IPS-NIHi7 (cell line): Measurements from ENCODE around the gene LAMA2.
A peak's percentile ranks its signal among the peaks of the same experiment; 100 is the strongest.

Source experiments
- DNase-seq: peaks from one replicate; pipeline ENCODE4 v3.0.0; 2012; ENCODE audit warnings: mixed read lengths; ENCODE audit errors: extremely low spot score

LAMA2 gene

GRCh38 chr6:129215246-129215645 is 332.3 kb downstream of the LAMA2 start:
- no peak for DNase-seq

DNA sequence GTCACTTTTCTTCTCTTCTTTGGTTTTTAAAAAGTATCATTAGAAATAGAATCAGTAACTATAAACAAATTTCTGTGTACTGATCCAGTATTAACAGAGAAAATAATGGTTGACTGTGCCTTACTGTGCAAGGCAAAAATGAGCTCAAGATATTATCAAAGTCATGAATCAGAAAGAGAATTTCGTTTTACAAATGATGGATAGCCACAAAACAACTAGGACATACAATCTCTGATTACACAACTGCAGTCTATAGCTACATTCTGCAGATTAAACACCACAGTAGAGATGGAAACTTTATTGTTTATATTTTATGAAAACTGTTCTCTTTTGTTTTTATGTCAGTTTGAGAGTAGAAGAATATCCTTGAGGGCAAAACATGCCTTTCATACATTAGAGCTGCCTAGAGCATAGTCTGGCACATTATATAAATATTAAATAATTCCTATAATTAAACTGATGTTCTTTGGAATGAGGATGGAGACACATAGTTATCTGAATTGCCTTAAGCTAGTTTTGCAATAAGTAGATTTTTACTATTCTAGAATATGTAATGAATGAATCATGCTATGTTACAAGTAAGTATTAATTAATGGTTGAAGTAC is 333.1 kb downstream of the LAMA2 start:
- no peak for DNase-seq

GRCh38 chr6:129217701-129218100 is 334.8 kb downstream of the LAMA2 start:
- no peak for DNase-seq

DNA sequence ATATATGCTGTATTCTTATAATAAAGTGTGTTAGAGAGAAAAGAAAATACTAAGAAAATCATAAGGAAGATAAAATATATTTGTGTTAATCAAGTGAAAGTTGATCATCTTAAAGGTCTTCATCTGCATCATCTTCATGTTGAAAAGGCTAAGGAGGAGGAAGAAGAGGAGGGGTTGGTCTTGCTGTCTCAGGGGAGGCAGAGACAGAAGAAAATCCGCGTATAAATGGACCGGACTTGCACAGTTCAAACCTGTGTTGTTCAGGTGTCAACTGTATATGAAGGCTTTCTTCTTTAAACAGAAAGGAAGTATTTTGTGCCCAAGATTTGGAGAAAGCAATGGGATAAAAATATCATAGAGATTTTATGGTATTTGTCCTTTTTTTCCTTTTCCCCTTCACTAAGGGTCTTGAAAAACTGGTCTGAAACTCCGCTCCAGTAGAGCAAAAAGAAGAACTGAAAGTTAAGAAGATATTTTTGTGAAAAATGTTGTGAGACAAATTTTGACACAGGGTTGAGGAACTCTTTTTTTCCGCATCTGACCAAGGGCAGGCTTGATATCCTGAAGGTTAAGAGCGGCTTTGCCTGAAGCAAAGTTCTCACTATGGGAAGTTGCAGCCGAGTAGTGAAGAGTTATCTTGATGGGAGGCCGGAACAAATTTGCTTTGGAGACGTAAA is 350.7 kb downstream of the LAMA2 start:
- no peak for DNase-seq

GRCh38 chr6:129235167-129236000 is 352.4 kb downstream of the LAMA2 start:
- DNase-seq, result no peak

- no peak for DNase-seq
These were observed 353.1 kb downstream of the LAMA2 start for GRCh38 chr6:129236001-129236517.

GRCh38 chr6:129238991-129239390 is 356.1 kb downstream of the LAMA2 start:
- no peak for DNase-seq

DNA sequence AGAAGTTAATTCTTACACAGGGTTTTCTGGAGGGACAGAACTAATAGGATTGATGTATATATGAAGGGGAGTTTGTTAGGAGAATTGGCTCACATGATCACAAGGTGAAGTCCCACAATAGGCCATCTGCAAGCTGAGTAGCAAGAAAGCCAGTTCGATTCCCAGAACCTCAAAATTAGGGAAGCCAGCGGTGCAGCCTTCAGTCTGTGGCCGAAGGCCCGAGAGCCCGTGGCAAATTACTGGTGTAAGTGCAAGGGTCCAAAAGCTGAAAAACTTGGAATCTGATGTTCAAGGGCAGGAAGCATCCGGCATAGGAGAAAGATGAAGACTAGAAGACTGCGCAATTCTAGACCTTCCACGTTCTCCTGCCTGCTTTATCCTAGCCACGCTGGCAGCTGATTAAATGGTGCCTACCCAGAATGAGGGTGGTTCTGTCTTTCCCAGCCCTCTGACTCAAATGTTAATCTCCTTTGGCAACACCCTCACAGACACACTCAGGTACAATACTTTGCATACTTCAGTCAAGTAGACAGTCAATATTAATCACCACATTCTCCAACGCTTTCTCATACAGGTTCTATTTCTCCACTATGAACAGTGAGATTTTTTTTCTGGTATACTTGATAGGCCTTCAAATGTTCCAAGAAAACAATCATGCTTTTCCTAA is 357.0 kb downstream of the LAMA2 start:
- DNase-seq, result no peak

DNA sequence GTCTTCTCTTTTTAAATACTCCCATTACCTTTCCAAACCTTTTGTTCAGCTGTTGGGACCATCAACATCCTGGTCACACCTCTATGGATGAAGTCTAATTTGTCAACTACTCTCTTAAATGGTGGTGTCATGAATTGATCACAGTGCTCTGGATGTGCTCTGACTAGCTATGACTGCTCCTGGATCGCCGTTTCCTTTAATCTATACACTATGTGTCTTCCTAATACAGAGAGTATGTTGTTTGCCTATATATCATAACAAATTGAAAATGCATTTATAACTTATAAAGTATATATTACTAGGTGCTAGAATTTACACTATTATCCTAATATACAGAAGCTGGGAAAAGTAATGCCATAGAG is 357.5 kb downstream of the LAMA2 start:
- DNase-seq, result no peak

- no peak for DNase-seq
These were observed 359.6 kb downstream of the LAMA2 start for GRCh38 chr6:129242546-129242945.

- no peak for DNase-seq
These were observed 360.4 kb downstream of the LAMA2 start for GRCh38 chr6:129243377-129243776.

DNA sequence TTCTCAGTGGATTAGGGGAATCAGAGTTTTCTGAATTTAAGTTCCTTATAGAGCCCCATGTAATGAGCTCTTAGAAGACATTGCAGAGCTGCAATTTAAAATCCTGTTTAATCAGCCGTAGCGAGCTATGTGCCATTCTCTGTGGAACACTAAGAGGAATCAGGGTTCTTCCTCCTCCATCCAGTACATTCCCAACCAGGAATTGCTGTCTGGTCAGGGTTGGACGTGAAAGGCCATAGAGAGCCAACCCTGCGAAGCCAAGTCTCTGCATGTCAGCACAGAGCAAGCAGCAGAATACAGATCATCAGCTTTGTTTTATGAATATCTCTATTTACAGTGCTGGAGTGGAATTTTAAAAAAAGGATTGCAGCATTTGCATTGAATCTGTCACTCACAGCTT is 366.0 kb downstream of the LAMA2 start:
- no peak for DNase-seq

GRCh38 chr6:129251669-129252376 is 368.9 kb downstream of the LAMA2 start:
- peak; percentile 68 for DNase-seq

GRCh38 chr6:129252377-129253071 is 369.6 kb downstream of the LAMA2 start:
- no peak for DNase-seq

DNA sequence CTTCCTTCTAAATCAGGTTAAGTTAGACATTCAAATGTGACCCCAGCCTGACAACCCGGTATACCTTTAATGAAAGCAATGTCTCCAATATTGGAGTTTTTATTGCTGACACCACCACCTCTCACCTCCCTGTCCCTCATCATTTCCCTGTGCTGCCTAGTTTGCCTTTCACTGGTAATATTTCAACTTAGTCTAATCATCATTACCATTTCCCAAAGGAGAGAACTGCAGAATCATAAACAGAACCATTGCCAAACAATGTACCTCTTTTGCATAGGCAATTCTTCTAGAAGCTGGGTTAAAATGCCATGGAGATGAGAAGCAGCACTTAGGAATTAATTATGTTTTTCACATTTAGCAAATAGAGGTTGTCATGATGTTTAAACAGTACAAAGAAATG is 370.3 kb downstream of the LAMA2 start:
- DNase-seq, result no peak

DNA sequence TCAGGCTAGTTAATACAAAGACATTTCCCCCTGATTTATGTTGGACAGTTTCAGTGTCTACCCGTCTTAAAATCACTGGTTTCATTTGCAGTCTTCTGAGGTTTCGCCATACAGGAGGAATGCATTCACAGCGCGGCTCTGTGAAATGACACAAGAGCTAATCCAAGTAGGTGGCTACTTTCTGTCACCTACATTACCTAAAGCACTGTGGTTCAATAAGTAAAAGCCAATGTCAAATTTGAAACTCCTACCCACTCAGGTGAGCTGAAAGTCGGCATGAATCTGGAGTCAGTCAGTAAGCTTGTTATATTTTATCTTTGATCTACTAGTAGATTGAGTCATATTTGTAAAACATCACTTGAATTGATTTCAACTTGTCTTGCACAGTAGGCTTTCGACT is 370.8 kb downstream of the LAMA2 start:
- DNase-seq, result no peak

- no peak for DNase-seq
These were observed 374.3 kb downstream of the LAMA2 start for GRCh38 chr6:129257196-129257595.

DNA sequence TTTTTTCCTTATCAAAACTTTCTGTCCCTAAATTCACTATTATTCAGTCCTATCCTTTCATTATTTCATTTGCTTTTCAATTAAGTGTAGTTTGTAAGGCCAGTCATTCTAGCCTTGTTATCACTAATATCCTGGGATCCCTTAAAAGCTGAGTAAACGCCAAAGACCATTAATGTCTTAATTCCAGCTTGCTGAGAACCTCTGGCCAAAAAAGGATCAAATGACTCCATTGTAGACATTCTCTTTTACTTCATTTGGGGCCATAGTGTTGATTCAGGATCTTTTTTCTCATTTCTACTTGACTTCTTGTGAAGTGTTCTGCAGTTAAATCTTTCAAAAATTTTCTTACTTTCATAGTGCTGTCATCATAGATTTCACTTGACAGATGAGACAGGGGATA is 379.7 kb downstream of the LAMA2 start:
- no peak for DNase-seq

GRCh38 chr6:129263176-129263575 is 380.2 kb downstream of the LAMA2 start:
- DNase-seq, result no peak

- DNase-seq, result no peak
These were observed 381.6 kb downstream of the LAMA2 start for GRCh38 chr6:129264480-129265045.

DNA sequence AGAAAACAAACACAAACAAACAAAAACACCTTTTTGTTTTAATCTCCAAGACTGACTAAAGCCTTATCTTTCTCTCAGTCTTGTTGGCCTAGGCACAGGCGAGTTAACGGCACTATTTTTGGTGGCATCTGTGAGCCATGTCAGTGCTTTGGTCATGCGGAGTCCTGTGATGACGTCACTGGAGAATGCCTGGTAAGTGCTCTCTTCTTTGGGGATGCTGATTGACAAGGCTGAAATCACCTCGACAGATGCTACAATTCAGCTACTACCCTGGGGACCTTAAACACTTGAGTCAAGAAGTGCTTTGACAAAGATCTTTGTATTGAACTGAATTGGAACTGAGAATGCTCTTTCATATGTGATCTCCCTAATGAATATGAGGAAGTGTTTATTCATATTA is 384.1 kb downstream of the LAMA2 start:
- DNase-seq, result peak; percentile 15
